ENCODE data around the gene ANKS1B.

GRCh38 chr12:99002731-99003130, 982.0 kb downstream of the ANKS1B start:
- no peak for TF ChIP-seq RFX5 (IDR thresholded peaks at IDR 0.05; ENCODE audit: low read depth, low read length)
- TF ChIP-seq CTCF (conservative IDR thresholded peaks at IDR 0.05; ENCODE audit: low read depth, low read length), result no peak
- no peak for TF ChIP-seq RAD21 (IDR thresholded peaks at IDR 0.05; ENCODE audit: low read length)
- TF ChIP-seq ELK1 (IDR thresholded peaks at IDR 0.05; ENCODE audit: borderline replicate concordance, low read depth, low read length), result no peak
- TF ChIP-seq USF2 (IDR thresholded peaks at IDR 0.05; ENCODE audit: low read depth, low read length), result no peak
- TF ChIP-seq CEBPB (IDR thresholded peaks at IDR 0.05; ENCODE audit: low read depth, low read length), result no peak
- TF ChIP-seq POLR2A (IDR thresholded peaks at IDR 0.05; ENCODE audit: low read depth, low read length), result no peak
- TF ChIP-seq MAZ (IDR thresholded peaks at IDR 0.05; ENCODE audit: borderline replicate concordance, low read depth, low read length), result no peak
- no peak for TF ChIP-seq CHD1 (IDR thresholded peaks at IDR 0.05; ENCODE audit: low read depth, low read length)
- TF ChIP-seq BHLHE40 (IDR thresholded peaks at IDR 0.05; ENCODE audit: low read depth, low read length), result no peak
- no peak for TF ChIP-seq MXI1 (IDR thresholded peaks at IDR 0.05; ENCODE audit: borderline replicate concordance, low read depth, low read length)
- no peak for TF ChIP-seq NFE2L2 (IDR thresholded peaks at IDR 0.05; ENCODE audit: low read depth, low read length)
- no peak for TF ChIP-seq MAFK (IDR thresholded peaks at IDR 0.05; ENCODE audit: low read depth, low read length)

Measured in IMR-90 (cell line).